ENCODE measurements around the gene MYMK. TPM values are rescaled to one million over a fixed set of nuclear protein-coding genes. Genes with fewer than 3 reads are reported as not detected.

MYMK gene
- total and polyA plus RNA-seq, 2 experiments from 2014 or later = not detected

DNA sequence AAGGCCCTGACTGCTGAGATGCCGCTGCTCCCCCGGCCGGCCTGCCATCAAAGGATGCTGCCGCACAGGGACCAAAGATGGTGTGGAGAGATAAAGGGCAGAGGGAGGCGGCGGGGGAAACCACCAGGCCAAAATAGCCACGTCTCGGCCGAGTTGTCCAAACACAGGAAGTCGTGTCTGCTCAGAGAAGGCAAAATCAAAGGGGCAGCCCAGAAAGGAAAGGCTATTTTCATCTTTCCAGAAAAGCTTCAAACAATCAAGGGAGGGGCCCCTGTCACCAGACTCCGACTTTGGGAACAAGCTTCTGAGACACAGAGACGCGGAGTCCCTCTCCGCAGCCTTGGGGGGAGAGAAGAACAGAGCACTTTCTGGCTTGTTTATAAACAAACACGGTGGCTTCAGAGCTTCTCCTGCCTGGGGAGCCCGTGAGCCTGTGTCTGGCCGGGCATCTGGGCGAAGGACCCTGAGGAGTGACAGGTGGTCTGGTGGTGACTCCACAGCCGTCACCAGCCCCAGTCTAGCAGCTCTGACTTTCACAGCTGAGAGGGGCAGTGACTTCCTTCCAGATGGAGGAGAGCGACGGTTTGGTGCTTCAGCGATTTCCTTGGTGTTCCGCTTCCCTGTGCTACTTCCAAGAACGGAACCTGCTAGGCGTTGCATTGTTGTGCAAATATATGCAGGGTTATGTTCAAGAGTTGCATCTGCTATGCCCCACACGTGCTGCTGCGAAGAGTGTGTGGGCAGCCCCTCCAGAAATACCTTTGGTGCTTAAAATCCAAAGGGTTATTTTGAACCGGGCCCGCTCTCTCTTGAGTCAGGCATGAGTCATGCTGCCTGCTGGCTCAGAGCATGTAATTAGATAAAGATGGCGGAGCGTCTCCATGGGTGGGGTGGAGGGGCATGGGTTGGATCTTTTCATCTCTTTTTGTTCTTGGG is 33.7 kb upstream of the MYMK start:
- H3K4me2 ChIP-seq = no peak overlapping the region
- H3K36me3 Mint-ChIP-seq (ENCODE audit: low read depth) = no peaks in the 10 kb centered on the region
- H2AFZ ChIP-seq = peak overlapping the region; percentile 76
- no peak for TF ChIP-seq NANOG (IDR thresholded peaks at IDR 0.05; ENCODE audit: borderline replicate concordance)
- TF ChIP-seq, protein P1, sequence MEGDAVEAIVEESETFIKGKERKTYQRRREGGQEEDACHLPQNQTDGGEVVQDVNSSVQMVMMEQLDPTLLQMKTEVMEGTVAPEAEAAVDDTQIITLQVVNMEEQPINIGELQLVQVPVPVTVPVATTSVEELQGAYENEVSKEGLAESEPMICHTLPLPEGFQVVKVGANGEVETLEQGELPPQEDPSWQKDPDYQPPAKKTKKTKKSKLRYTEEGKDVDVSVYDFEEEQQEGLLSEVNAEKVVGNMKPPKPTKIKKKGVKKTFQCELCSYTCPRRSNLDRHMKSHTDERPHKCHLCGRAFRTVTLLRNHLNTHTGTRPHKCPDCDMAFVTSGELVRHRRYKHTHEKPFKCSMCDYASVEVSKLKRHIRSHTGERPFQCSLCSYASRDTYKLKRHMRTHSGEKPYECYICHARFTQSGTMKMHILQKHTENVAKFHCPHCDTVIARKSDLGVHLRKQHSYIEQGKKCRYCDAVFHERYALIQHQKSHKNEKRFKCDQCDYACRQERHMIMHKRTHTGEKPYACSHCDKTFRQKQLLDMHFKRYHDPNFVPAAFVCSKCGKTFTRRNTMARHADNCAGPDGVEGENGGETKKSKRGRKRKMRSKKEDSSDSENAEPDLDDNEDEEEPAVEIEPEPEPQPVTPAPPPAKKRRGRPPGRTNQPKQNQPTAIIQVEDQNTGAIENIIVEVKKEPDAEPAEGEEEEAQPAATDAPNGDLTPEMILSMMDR (conservative IDR thresholded peaks at IDR 0.05; ENCODE audit: low read depth in 2 of 2) = no peak
- TF ChIP-seq, protein P2, sequence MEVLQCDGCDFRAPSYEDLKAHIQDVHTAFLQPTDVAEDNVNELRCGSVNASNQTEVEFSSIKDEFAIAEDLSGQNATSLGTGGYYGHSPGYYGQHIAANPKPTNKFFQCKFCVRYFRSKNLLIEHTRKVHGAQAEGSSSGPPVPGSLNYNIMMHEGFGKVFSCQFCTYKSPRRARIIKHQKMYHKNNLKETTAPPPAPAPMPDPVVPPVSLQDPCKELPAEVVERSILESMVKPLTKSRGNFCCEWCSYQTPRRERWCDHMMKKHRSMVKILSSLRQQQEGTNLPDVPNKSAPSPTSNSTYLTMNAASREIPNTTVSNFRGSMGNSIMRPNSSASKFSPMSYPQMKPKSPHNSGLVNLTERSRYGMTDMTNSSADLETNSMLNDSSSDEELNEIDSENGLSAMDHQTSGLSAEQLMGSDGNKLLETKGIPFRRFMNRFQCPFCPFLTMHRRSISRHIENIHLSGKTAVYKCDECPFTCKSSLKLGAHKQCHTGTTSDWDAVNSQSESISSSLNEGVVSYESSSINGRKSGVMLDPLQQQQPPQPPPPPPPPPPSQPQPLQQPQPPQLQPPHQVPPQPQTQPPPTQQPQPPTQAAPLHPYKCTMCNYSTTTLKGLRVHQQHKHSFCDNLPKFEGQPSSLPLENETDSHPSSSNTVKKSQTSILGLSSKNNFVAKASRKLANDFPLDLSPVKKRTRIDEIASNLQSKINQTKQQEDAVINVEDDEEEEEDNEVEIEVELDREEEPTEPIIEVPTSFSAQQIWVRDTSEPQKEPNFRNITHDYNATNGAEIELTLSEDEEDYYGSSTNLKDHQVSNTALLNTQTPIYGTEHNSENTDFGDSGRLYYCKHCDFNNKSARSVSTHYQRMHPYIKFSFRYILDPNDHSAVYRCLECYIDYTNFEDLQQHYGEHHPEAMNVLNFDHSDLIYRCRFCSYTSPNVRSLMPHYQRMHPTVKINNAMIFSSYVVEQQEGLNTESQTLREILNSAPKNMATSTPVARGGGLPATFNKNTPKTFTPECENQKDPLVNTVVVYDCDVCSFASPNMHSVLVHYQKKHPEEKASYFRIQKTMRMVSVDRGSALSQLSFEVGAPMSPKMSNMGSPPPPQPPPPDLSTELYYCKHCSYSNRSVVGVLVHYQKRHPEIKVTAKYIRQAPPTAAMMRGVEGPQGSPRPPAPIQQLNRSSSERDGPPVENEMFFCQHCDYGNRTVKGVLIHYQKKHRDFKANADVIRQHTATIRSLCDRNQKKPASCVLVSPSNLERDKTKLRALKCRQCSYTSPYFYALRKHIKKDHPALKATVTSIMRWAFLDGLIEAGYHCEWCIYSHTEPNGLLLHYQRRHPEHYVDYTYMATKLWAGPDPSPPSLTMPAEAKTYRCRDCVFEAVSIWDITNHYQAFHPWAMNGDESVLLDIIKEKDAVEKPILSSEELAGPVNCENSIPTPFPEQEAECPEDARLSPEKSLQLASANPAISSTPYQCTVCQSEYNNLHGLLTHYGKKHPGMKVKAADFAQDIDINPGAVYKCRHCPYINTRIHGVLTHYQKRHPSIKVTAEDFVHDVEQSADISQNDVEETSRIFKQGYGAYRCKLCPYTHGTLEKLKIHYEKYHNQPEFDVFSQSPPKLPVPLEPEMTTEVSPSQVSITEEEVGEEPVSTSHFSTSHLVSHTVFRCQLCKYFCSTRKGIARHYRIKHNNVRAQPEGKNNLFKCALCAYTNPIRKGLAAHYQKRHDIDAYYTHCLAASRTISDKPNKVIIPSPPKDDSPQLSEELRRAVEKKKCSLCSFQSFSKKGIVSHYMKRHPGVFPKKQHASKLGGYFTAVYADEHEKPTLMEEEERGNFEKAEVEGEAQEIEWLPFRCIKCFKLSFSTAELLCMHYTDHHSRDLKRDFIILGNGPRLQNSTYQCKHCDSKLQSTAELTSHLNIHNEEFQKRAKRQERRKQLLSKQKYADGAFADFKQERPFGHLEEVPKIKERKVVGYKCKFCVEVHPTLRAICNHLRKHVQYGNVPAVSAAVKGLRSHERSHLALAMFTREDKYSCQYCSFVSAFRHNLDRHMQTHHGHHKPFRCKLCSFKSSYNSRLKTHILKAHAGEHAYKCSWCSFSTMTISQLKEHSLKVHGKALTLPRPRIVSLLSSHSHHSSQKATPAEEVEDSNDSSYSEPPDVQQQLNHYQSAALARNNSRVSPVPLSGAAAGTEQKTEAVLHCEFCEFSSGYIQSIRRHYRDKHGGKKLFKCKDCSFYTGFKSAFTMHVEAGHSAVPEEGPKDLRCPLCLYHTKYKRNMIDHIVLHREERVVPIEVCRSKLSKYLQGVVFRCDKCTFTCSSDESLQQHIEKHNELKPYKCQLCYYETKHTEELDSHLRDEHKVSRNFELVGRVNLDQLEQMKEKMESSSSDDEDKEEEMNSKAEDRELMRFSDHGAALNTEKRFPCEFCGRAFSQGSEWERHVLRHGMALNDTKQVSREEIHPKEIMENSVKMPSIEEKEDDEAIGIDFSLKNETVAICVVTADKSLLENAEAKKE (CRISPR knock-in tag; IDR thresholded peaks at IDR 0.05) = no peak
- TF ChIP-seq STAT1 (IDR thresholded peaks at IDR 0.05; ENCODE audit: unreplicated experiment) = no peak
- TF ChIP-seq, protein P3, sequence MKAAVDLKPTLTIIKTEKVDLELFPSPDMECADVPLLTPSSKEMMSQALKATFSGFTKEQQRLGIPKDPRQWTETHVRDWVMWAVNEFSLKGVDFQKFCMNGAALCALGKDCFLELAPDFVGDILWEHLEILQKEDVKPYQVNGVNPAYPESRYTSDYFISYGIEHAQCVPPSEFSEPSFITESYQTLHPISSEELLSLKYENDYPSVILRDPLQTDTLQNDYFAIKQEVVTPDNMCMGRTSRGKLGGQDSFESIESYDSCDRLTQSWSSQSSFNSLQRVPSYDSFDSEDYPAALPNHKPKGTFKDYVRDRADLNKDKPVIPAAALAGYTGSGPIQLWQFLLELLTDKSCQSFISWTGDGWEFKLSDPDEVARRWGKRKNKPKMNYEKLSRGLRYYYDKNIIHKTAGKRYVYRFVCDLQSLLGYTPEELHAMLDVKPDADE (IDR thresholded peaks at IDR 0.05) = no peak
- TF ChIP-seq EZH2phosphoT487 (IDR thresholded peaks at IDR 0.05; ENCODE audit: unreplicated experiment) = no peak
- no peak for TF ChIP-seq ZNF114 (CRISPR knock-in tag; IDR thresholded peaks at IDR 0.05)
- TF ChIP-seq, protein P4, sequence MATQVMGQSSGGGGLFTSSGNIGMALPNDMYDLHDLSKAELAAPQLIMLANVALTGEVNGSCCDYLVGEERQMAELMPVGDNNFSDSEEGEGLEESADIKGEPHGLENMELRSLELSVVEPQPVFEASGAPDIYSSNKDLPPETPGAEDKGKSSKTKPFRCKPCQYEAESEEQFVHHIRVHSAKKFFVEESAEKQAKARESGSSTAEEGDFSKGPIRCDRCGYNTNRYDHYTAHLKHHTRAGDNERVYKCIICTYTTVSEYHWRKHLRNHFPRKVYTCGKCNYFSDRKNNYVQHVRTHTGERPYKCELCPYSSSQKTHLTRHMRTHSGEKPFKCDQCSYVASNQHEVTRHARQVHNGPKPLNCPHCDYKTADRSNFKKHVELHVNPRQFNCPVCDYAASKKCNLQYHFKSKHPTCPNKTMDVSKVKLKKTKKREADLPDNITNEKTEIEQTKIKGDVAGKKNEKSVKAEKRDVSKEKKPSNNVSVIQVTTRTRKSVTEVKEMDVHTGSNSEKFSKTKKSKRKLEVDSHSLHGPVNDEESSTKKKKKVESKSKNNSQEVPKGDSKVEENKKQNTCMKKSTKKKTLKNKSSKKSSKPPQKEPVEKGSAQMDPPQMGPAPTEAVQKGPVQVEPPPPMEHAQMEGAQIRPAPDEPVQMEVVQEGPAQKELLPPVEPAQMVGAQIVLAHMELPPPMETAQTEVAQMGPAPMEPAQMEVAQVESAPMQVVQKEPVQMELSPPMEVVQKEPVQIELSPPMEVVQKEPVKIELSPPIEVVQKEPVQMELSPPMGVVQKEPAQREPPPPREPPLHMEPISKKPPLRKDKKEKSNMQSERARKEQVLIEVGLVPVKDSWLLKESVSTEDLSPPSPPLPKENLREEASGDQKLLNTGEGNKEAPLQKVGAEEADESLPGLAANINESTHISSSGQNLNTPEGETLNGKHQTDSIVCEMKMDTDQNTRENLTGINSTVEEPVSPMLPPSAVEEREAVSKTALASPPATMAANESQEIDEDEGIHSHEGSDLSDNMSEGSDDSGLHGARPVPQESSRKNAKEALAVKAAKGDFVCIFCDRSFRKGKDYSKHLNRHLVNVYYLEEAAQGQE (IDR thresholded peaks at IDR 0.05; ENCODE audit: unreplicated experiment) = no peak
- no peak for TF ChIP-seq JUNB (IDR thresholded peaks at IDR 0.05; ENCODE audit: unreplicated experiment)
- TF ChIP-seq ZNF331 (CRISPR knock-in tag; IDR thresholded peaks at IDR 0.05; ENCODE audit: low read depth) = no peak
- TF ChIP-seq POLR2AphosphoS5 (IDR thresholded peaks at IDR 0.05; ENCODE audit: low read depth) = no peak
- TF ChIP-seq CREB1 (CRISPR knock-in tag; IDR thresholded peaks at IDR 0.05; ENCODE audit: low read depth) = no peak
- TF ChIP-seq EZH2 (IDR thresholded peaks at IDR 0.05; ENCODE audit: low read depth, unreplicated experiment) = no peak
- H3K4me1 Mint-ChIP-seq = peaks cover 32% of the 10 kb centered on the region
- H3K27me3 ChIP-seq (ENCODE audit: insufficient read depth) = no peaks in the 10 kb centered on the region
- peak overlapping the region; percentile 34; the same call in 1 of the 3 replicates for H3K4me3 Mint-ChIP-seq
- 0 out of 2 replicates have a peak overlapping the region, but pooled peaks have one; percentile 17 for H3K27ac ChIP-seq (ENCODE audit: low read depth)
- peak; percentile 29 for ATAC-seq
- H3K79me2 ChIP-seq (replicated peaks; ENCODE audit: insufficient read depth) = no peaks in the 10 kb centered on the region
- no peak overlapping the region for H3K4me3 ChIP-seq
- H3K27ac Mint-ChIP-seq = peak overlapping the region; percentile 88
- H3K36me3 ChIP-seq (ENCODE audit: insufficient read depth) = no peaks in the 10 kb centered on the region
- H3K9me2 ChIP-seq (ENCODE audit: insufficient read depth) = no peaks in the 10 kb centered on the region
- peaks cover 5% of the 10 kb centered on the region for H3K4me1 ChIP-seq (ENCODE audit: insufficient read depth)
- no peaks in the 10 kb centered on the region for H3F3A ChIP-seq (replicated peaks; ENCODE audit: low read depth)
- DNase-seq (ENCODE audit: low spot score) = no peak
- peaks cover 13% of the 10 kb centered on the region for H3K27me3 Mint-ChIP-seq (ENCODE audit: insufficient read depth, low read depth, poor library complexity)
- H4K20me1 ChIP-seq (replicated peaks; ENCODE audit: insufficient read depth) = no peaks in the 10 kb centered on the region
- no peaks in the 10 kb centered on the region; the same call in 2 of the 3 replicates for H3K9me3 Mint-ChIP-seq

Measured in GM23338 (cell line).